MCF 10A (cell line): Measurements from ENCODE around the gene ZNF618. TPM values are rescaled to one million over a fixed set of nuclear protein-coding genes. Genes with fewer than 3 reads are reported as not detected.

Experiments used
- BruUV-seq: library from RNA; stranded (reverse); fragments of 400-500 nt; replicated peaks from 2 replicates; lab custom pipeline; 2021; lab: Mats Ljungman, UMichigan
- CTCF ChIA-PET: fragments of 300-600 bp; sonication (Branson Sonifier 250); formaldehyde crosslinking; extraction: SDS; loops from one replicate; lab custom pipeline; 2021; ENCODE audit warnings: antibody characterized with exemption, inconsistent platforms; lab: Yijun Ruan, JAX
- POLR2A ChIA-PET: fragments of 300-600, 350-650 bp; sonication (Branson Sonifier 250); formaldehyde crosslinking; extraction: SDS; loops from one replicate; lab custom pipeline; 2020; ENCODE audit warnings: antibody characterized with exemption, inconsistent platforms; lab: Yijun Ruan, JAX
- DNase-seq: peaks from one replicate; pipeline ENCODE4 v3.0.0-alpha.2; 2018; ENCODE audit not compliant: unreplicated experiment
- H3K27ac Mint-ChIP-seq: one replicate; pipeline ENCODE4 v1.8.0; 2022; ENCODE audit warnings: mild to moderate bottlenecking, low read depth, mixed read lengths; ENCODE audit not compliant: unreplicated experiment
- H3K27me3 Mint-ChIP-seq: one replicate; pipeline ENCODE4 v1.8.0; 2022; ENCODE audit warnings: mixed read lengths; ENCODE audit not compliant: insufficient read depth, unreplicated experiment
- H3K36me3 Mint-ChIP-seq: one replicate; pipeline ENCODE4 v1.8.0; 2022; ENCODE audit warnings: mild to moderate bottlenecking, moderate library complexity, mixed read lengths; ENCODE audit not compliant: insufficient read depth, unreplicated experiment
- H3K4me1 Mint-ChIP-seq: one replicate; pipeline ENCODE4 v1.8.0; 2022; ENCODE audit warnings: mixed read lengths; ENCODE audit not compliant: insufficient read depth, unreplicated experiment
- H3K4me3 Mint-ChIP-seq: one replicate; pipeline ENCODE4 v1.8.0; 2022; ENCODE audit warnings: mild to moderate bottlenecking, moderate library complexity, mixed read lengths; ENCODE audit not compliant: unreplicated experiment
- H3K9me3 Mint-ChIP-seq: one replicate; pipeline ENCODE4 v1.8.0; 2022; ENCODE audit warnings: mixed read lengths; ENCODE audit not compliant: unreplicated experiment
- intact Hi-C: fragments of 100-400 bp; cut with micrococcal nuclease; formaldehyde crosslinking; loops from 2 replicates; pipeline ENCODE4 v1.14.1; 2022
- total RNA-seq: library from RNA; stranded (reverse); gene quantifications from 2 replicates; pipeline ENCODE4 v1.2.3, GENCODE V29; 2022
- TF ChIP-seq, protein P1 (sequence below): fragments of 200-600 bp; IDR thresholded peaks from one replicate; pipeline ENCODE4 v1.8.0; 2022; ENCODE audit warnings: antibody characterized with exemption, mild to moderate bottlenecking; ENCODE audit not compliant: unreplicated experiment

Gene ZNF618
- total RNA-seq, 1 experiment from 2014 or later: 4.8 TPM

DNA sequence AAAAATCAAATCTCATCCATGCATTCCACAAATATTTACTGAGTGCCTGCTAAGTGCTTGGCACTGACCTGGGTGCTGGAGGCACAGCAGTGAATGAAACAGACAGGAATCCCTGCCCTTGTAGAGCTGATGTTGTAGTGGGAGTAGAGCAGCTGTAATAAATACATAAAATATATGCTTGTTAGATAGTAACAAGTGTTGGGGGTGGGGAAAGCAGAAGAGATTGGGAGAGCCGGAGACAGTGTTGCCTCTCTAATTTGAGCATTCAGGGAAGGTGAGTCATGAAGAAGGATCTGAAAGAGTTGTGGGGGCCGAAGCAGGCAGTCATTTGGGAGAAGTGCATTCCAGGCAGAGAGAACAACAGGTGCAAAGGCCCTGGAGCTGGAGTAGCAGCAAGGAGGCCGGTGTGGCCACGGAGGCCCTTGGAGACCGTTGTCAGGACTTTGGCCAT lies 97.9 kb downstream of the ZNF618 start:
- H3K4me3 Mint-ChIP-seq: no peak overlapping the region
- ChIA-PET CTCF (interaction anchor here (0.7 to 1.4 kb wide), 2 partner anchors 8 to 11 kb away, joined by 3 read pairs; no protein-coding TSS in a partner anchor), POLR2A (interaction anchor here (0.8 to 1.1 kb wide), 2 partner anchors 10 to 15 kb away, joined by 3 read pairs; no protein-coding TSS in a partner anchor)
- no peak overlapping the region for H3K27ac Mint-ChIP-seq
- no peak for DNase-seq
- H3K36me3 Mint-ChIP-seq: peaks cover 12% of the 10 kb centered on the region
- H3K27me3 Mint-ChIP-seq: no peaks in the 10 kb centered on the region
- no TSS peak for BruUV-seq
- intact Hi-C loops: no loop called here
- H3K9me3 Mint-ChIP-seq: peaks cover 7% of the 10 kb centered on the region
- H3K4me1 Mint-ChIP-seq: peaks cover 8% of the 10 kb centered on the region
- TF ChIP-seq, protein P1, sequence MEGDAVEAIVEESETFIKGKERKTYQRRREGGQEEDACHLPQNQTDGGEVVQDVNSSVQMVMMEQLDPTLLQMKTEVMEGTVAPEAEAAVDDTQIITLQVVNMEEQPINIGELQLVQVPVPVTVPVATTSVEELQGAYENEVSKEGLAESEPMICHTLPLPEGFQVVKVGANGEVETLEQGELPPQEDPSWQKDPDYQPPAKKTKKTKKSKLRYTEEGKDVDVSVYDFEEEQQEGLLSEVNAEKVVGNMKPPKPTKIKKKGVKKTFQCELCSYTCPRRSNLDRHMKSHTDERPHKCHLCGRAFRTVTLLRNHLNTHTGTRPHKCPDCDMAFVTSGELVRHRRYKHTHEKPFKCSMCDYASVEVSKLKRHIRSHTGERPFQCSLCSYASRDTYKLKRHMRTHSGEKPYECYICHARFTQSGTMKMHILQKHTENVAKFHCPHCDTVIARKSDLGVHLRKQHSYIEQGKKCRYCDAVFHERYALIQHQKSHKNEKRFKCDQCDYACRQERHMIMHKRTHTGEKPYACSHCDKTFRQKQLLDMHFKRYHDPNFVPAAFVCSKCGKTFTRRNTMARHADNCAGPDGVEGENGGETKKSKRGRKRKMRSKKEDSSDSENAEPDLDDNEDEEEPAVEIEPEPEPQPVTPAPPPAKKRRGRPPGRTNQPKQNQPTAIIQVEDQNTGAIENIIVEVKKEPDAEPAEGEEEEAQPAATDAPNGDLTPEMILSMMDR: no peak

DNA sequence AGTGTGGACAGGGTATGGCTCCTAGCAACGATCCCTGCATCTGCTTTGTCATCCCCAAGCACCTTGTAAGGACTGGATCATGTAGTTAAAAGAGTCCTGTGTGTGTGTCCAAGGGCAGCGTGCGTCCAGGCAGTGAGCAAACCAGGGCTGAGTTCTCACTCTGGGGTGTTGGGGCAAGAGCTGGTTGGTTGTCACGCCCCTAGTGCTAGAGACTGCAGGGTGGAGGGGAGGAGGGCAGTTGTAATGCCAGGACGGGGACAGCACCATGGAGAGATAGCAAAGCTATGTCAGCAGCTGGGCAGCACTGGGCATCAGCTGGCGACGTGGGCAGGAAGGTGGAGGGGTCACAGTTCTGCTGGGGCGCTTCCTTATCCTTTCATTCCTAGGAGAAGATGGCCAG lies 100.8 kb downstream of the ZNF618 start:
- Mint-ChIP-seq H3K4me1 (peaks cover 8% of the 10 kb centered on the region), H3K9me3 (no peaks in the 10 kb centered on the region), H3K4me3 (no peak overlapping the region), H3K27me3 (no peaks in the 10 kb centered on the region), H3K27ac (no peak overlapping the region), H3K36me3 (no peaks in the 10 kb centered on the region)
- ChIA-PET CTCF (no interaction called here), POLR2A (no interaction called here)
- DNase-seq: no peak
- TF ChIP-seq, protein P1: no peak
- no TSS peak for BruUV-seq
- intact Hi-C loops: no loop called here

DNA sequence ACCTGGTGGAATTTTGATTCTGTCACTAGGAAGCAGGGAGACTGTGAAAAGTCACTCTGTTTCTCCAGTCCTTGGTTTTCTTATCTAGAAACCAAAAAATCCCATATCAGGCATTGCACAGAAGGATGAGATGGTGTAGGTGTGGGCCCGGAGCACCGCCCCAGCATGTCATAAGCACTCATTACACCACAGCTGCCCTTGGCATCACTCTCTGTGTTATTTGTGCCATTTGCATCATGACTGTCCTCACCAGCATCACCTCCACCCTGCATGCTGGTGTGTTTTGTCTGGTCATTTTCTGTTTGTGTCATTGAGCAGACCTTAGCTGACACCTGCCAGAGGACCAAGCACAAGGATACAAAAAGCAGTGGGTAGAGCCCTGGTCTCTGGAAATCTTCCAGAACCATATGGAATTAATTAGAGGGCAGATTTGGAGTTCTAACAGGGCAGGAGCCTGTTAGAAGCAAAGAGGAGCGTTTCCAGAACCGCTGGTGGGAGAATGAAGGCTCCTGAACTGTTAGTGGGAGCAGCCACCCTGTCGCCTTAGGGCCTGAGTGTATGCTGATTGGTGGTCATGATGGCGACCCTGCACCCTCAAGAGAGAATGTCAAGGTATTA lies 102.7 kb downstream of the ZNF618 start:
- Mint-ChIP-seq H3K27me3 (no peaks in the 10 kb centered on the region), H3K36me3 (no peaks in the 10 kb centered on the region), H3K27ac (no peak overlapping the region), H3K4me1 (peaks cover 5% of the 10 kb centered on the region), H3K9me3 (no peaks in the 10 kb centered on the region), H3K4me3 (no peak overlapping the region)
- TF ChIP-seq, protein P1: no peak
- CTCF ChIA-PET: no interaction called here
- intact Hi-C loops: no loop called here
- DNase-seq: no peak
- BruUV-seq: no TSS peak
- POLR2A ChIA-PET: interaction anchor here (0.6 to 0.8 kb wide), 2 partner anchors 15 to 275 kb away, joined by 3 read pairs; no protein-coding TSS in a partner anchor

DNA sequence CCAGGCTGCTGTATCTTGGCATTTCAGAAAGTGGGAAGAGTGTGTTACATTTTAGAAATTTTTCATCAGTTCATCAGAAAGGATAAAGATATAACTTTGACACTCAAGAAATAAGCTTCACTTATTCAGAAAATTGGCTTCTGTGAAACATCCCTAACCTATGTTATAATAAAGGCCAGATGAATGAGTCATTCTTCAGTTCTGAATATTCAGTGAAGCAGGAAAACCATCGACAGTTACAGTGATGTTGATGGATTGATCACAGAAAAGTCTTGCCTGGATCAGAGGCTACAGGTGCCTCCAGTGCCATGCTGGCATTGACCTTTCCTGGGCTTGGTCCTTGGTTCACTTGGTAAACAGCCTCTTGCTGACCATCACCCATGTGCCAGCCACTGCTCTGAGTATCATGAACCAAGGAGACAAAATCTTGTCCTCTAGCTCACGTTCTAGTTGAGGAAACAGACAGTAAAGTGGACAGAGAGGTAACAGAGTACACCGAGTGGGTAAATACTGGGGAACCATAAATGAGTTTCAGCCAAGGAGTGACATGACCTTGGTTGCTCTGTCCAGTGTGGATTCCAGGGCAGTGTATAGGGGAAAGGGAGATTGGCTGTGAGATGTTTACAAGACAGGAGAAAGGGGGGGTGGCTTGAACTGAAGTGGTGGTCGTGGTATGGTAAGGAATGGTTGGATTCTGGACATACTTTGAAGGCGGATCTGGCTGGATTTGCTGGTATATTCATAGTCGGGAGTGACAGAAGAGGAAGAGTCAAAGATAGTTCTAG lies 103.4 kb downstream of the ZNF618 start:
- Mint-ChIP-seq H3K4me3 (no peak overlapping the region), H3K27ac (no peak overlapping the region), H3K9me3 (no peaks in the 10 kb centered on the region), H3K36me3 (no peaks in the 10 kb centered on the region), H3K4me1 (no peaks in the 10 kb centered on the region), H3K27me3 (no peaks in the 10 kb centered on the region)
- no TSS peak for BruUV-seq
- intact Hi-C loops: no loop called here
- CTCF ChIA-PET: no interaction called here
- TF ChIP-seq, protein P1: no peak
- no peak for DNase-seq
- POLR2A ChIA-PET: interaction anchor here (0.6 to 0.8 kb wide), 2 partner anchors 15 to 276 kb away, joined by 3 read pairs; no protein-coding TSS in a partner anchor
